ENCODE data around the gene SFXN5.

SFXN5 gene

DNA sequence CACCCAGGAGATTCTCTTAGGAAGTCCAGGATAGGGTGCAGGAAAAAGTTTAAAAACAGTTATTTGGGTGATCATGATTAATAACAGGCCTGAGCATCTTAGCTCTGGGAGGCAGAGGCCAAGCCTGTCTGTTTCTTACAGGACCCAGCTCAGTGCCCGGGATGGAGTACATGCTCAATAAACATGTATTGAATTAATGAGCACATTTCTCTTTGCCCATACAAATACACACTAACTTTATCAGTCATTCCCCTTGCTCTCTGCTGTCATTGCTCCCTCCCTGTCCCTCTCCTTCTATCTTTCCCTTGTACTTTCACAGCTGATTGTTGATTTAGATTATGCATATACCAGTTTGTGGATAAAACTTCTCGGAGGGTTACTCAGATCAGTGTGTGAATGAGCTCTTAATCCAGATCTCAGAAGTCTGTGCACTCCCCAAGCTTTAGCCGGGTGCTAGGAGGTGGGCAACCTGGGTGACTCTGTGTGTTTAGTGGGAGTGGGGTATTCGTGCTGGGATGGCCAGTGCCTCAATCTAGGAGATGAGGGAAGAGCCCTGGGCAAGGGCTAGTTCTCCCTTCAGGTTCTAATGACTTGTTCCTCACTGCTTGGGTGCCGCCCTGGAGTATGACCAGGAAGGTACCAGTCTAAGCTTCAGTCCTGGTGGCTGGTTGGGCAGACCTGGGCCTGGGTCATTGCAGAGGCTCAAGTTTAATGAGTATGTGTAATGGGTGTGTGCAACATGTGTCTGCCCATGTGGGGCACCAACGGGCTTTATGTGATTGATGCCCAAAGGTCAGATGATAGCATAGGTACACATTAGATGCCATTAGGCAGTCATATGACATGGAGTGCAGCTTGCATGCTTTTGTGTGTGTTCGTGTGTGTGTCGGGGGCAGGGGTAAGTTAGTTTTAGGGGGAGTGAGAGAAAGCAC, 143.6 kb downstream of the SFXN5 start:
- H3K9me2 ChIP-seq (replicated peaks; ENCODE audit: insufficient read depth, low read length): no peaks in the 10 kb centered on the region
- H3K36me3 ChIP-seq (ENCODE audit: low read length): no peaks in the 10 kb centered on the region
- no peaks in the 10 kb centered on the region for H3F3A ChIP-seq (ENCODE audit: insufficient read depth)
- H3K4me3 ChIP-seq (ENCODE audit: insufficient read depth, low read length, poor library complexity, severe bottlenecking): no peak overlapping the region
- H3K27me3 ChIP-seq (ENCODE audit: low read length): no peaks in the 10 kb centered on the region
- TF ChIP-seq EZH2phosphoT487 (conservative IDR thresholded peaks at IDR 0.05; ENCODE audit: low read length): no peak
- TF ChIP-seq, protein P1, sequence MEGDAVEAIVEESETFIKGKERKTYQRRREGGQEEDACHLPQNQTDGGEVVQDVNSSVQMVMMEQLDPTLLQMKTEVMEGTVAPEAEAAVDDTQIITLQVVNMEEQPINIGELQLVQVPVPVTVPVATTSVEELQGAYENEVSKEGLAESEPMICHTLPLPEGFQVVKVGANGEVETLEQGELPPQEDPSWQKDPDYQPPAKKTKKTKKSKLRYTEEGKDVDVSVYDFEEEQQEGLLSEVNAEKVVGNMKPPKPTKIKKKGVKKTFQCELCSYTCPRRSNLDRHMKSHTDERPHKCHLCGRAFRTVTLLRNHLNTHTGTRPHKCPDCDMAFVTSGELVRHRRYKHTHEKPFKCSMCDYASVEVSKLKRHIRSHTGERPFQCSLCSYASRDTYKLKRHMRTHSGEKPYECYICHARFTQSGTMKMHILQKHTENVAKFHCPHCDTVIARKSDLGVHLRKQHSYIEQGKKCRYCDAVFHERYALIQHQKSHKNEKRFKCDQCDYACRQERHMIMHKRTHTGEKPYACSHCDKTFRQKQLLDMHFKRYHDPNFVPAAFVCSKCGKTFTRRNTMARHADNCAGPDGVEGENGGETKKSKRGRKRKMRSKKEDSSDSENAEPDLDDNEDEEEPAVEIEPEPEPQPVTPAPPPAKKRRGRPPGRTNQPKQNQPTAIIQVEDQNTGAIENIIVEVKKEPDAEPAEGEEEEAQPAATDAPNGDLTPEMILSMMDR (IDR thresholded peaks at IDR 0.05; ENCODE audit: insufficient read depth, low read length, poor library complexity, severe bottlenecking): no peak
- no peaks in the 10 kb centered on the region for H4K20me1 ChIP-seq (ENCODE audit: low read depth, low read length)
- no peak overlapping the region for H3K27ac ChIP-seq (ENCODE audit: low read depth, low read length)
- no peak overlapping the region for H3K9ac ChIP-seq (ENCODE audit: low read length)
- no peak overlapping the region for H2AFZ ChIP-seq (ENCODE audit: low read depth, low read length, severe bottlenecking)
- H3K79me2 ChIP-seq (ENCODE audit: insufficient read depth, low read length): no peaks in the 10 kb centered on the region
- H3K4me2 ChIP-seq (ENCODE audit: low read depth, low read length, poor library complexity, severe bottlenecking): no peak overlapping the region
- H3K9me3 ChIP-seq (ENCODE audit: insufficient read depth, low read length): no peaks in the 10 kb centered on the region

DNA sequence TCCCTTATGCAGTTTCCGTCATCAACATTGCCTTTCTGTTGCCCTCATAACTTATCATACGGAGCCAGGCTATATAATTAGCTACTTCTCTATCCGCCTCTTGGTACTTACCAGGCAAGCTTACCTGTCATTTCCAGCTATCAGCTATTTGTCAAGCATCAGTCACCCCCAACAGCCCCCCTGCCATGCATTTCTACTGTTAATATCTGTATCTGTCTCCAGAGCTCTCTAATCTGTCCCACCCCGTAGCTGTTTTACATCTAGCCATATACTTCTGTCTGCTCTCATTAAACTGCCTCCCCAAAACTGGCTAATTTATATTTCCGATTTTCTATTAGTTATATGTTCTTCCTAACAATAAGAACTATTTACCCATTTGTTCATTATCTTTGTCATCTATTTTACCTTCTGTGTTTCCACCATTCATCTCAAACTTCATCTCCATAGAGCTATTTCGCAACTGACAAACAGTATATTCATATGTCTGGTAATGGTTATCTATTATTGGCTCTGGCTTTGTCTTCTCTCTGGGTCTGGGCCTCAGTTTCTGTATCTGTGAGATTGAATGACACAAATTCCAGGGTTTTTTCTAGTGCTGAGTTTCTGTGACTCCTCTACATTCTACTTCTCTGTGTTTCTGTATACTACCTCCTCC, 144.6 kb downstream of the SFXN5 start:
- Histone ChIP-seq H3K9ac (ENCODE audit: low read length) (no peak overlapping the region), H3K27ac (ENCODE audit: low read depth, low read length) (no peak overlapping the region), H2AFZ (ENCODE audit: low read depth, low read length, severe bottlenecking) (no peak overlapping the region), H3K27me3 (ENCODE audit: low read length) (no peaks in the 10 kb centered on the region), H3K9me3 (ENCODE audit: insufficient read depth, low read length) (no peaks in the 10 kb centered on the region), H3K4me3 (ENCODE audit: insufficient read depth, low read length, poor library complexity, severe bottlenecking) (no peak overlapping the region), H3F3A (ENCODE audit: insufficient read depth) (no peaks in the 10 kb centered on the region), H4K20me1 (ENCODE audit: low read depth, low read length) (no peaks in the 10 kb centered on the region), H3K9me2 (replicated peaks; ENCODE audit: insufficient read depth, low read length) (no peaks in the 10 kb centered on the region), H3K4me2 (ENCODE audit: low read depth, low read length, poor library complexity, severe bottlenecking) (no peak overlapping the region), H3K36me3 (ENCODE audit: low read length) (no peaks in the 10 kb centered on the region), H3K79me2 (ENCODE audit: insufficient read depth, low read length) (no peaks in the 10 kb centered on the region)
- no peak for TF ChIP-seq EZH2phosphoT487 (conservative IDR thresholded peaks at IDR 0.05; ENCODE audit: low read length)
- TF ChIP-seq, protein P1 (IDR thresholded peaks at IDR 0.05; ENCODE audit: insufficient read depth, low read length, poor library complexity, severe bottlenecking): no peak

DNA sequence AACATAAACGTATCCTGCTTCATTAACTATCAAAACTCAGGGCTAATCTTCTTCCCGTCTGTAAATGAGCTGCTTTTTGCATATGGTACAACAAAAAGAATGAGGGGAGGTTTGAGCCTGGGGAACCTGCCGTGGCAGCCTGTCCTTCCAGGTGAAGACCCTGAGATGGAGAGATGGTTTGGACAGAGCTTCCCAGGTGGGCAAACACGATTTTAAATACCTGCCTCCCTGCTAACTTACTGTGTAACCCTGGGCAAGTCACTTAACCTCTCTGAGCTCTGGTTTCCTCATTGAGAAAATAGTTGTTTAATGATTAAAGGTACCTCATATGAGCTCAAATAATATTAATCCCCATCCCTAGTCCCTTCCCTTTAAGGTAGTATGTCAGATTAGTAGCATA, 145.1 kb downstream of the SFXN5 start:
- H3F3A ChIP-seq (ENCODE audit: insufficient read depth): no peaks in the 10 kb centered on the region
- no peak overlapping the region for H3K9ac ChIP-seq (ENCODE audit: low read length)
- H3K4me3 ChIP-seq (ENCODE audit: insufficient read depth, low read length, poor library complexity, severe bottlenecking): no peak overlapping the region
- H3K36me3 ChIP-seq (ENCODE audit: low read length): no peaks in the 10 kb centered on the region
- H3K9me3 ChIP-seq (ENCODE audit: insufficient read depth, low read length): no peaks in the 10 kb centered on the region
- H2AFZ ChIP-seq (ENCODE audit: low read depth, low read length, severe bottlenecking): no peak overlapping the region
- H3K79me2 ChIP-seq (ENCODE audit: insufficient read depth, low read length): no peaks in the 10 kb centered on the region
- H4K20me1 ChIP-seq (ENCODE audit: low read depth, low read length): no peaks in the 10 kb centered on the region
- H3K27me3 ChIP-seq (ENCODE audit: low read length): no peaks in the 10 kb centered on the region
- H3K27ac ChIP-seq (ENCODE audit: low read depth, low read length): no peak overlapping the region
- H3K4me2 ChIP-seq (ENCODE audit: low read depth, low read length, poor library complexity, severe bottlenecking): no peak overlapping the region
- TF ChIP-seq, protein P1 (IDR thresholded peaks at IDR 0.05; ENCODE audit: insufficient read depth, low read length, poor library complexity, severe bottlenecking): no peak
- TF ChIP-seq EZH2phosphoT487 (conservative IDR thresholded peaks at IDR 0.05; ENCODE audit: low read length): no peak
- H3K9me2 ChIP-seq (replicated peaks; ENCODE audit: insufficient read depth, low read length): no peaks in the 10 kb centered on the region
